ENCODE data around the gene CDHR3. TPM values are rescaled to one million over a fixed set of nuclear protein-coding genes. Genes with fewer than 3 reads are reported as not detected.
A peak's percentile ranks its signal among the peaks of the same experiment; 100 is the strongest.

Gene CDHR3
- total and polyA plus RNA-seq, 9 of the 15 experiments (the other 6 are each of a cell fraction or from before 2014, with no cell fraction given) = 0.03 to 0.66 (median 0.24) TPM; not detected in 1

- ATAC-seq (no peak), FAIRE-seq (no peak), DNase-seq (ENCODE audit: extremely low read depth in 1 of 4, low spot score in 3 of 4) (no peak)
- BruUV-seq (replicated peaks) = no TSS peak
- ChIA-PET CTCF (ENCODE audit: low intra/inter-chr PET ratio) (no interaction called here), POLR2A (interaction anchor here (0.6 to 1.0 kb wide), 2 partner anchors 51 to 90 kb away, joined by 4 read pairs; partner anchors contain the start of gene SYPL1)
- in situ Hi-C loops (cut with MboI) (no loop called here), intact Hi-C loops (cut with micrococcal nuclease) (no loop called here)
- 9% methylated on average over 9 of the region's 9 CpGs for WGBS (ENCODE audit: insufficient coverage, low coverage, missing lambda C conversion rate)
- Histone ChIP-seq H3K4me3 (no peak overlapping the region), H3K27me3 (ENCODE audit: control insufficient read depth in 2 of 2, insufficient read depth in 2 of 2, low read length in 2 of 2) (peaks cover 19 to 72% of the 10 kb centered on the region in 2 experiments; a peak in 4 of 5 replicates), H3K4me2 (ENCODE audit: insufficient read depth, low read length) (no peak overlapping the region), H3K4me1 (replicated peaks in 1 of 2; ENCODE audit: control insufficient read depth in 2 of 2, insufficient read depth in 2 of 2, low read length in 2 of 2) (peaks cover 11 to 24% of the 10 kb centered on the region in 2 experiments), H3K27ac (ENCODE audit: extremely low read depth, low read depth, low read length) (no peak overlapping the region), H3K79me2 (ENCODE audit: control insufficient read depth, insufficient read depth, low read length) (no peaks in the 10 kb centered on the region), H4K20me1 (replicated peaks; ENCODE audit: control insufficient read depth, insufficient read depth, low read length) (peaks cover 7% of the 10 kb centered on the region; the same call in 1 of the 2 replicates), H3K36me3 (ENCODE audit: control insufficient read depth, insufficient read depth, low read length) (no peaks in the 10 kb centered on the region), H3K9me1 (ENCODE audit: control insufficient read depth, insufficient read depth, low read length) (peaks cover 7% of the 10 kb centered on the region), H3K9me3 (replicated peaks; ENCODE audit: control insufficient read depth, insufficient read depth, low read depth, low read length) (no peaks in the 10 kb centered on the region), H3K9ac (ENCODE audit: insufficient read depth in 1 of 2, low read depth in 2 of 2, low read length in 2 of 2) (no peak overlapping the region), H2AFZ (ENCODE audit: low read depth, low read length) (no peak overlapping the region)
- 0 out of 2 replicates have a peak, but pooled peaks have one; percentile 15 for TF ChIP-seq SPI1 (IDR thresholded peaks at IDR 0.05; ENCODE audit: borderline replicate concordance, low read depth, low read length)
- TF ChIP-seq PURB (CRISPR knock-in tag; IDR thresholded peaks at IDR 0.05; ENCODE audit: low read depth) = no peak
Measured at GRCh38 chr7:106061301-106061979, 98.4 kb downstream of the CDHR3 start.

DNA sequence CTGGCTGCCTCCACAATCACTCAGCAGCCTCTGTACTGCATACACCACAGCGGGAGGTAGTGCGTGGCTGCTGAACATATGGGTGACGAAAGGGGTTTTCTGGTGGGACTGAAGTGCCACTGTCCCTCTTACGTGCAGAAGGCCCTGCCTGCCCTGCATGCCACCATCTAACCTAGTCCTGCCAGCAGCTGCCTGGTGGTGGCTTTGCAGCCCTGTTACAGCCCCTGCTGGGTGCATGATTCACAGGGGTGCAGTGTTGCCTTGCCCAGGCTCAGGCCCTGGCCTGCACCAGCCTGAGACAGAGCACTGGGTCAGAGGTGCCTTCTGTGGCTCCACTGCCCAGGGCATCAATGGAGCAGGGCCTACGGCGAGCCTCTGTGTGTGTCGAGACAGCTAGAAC lies 98.9 kb downstream of the CDHR3 start:
- TF ChIP-seq, protein P1, sequence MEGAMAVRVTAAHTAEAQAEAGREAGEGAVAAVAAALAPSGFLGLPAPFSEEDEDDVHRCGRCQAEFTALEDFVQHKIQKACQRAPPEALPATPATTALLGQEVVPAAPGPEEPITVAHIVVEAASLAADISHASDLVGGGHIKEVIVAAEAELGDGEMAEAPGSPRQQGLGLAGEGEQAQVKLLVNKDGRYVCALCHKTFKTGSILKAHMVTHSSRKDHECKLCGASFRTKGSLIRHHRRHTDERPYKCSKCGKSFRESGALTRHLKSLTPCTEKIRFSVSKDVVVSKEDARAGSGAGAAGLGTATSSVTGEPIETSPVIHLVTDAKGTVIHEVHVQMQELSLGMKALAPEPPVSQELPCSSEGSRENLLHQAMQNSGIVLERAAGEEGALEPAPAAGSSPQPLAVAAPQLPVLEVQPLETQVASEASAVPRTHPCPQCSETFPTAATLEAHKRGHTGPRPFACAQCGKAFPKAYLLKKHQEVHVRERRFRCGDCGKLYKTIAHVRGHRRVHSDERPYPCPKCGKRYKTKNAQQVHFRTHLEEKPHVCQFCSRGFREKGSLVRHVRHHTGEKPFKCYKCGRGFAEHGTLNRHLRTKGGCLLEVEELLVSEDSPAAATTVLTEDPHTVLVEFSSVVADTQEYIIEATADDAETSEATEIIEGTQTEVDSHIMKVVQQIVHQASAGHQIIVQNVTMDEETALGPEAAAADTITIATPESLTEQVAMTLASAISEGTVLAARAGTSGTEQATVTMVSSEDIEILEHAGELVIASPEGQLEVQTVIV (CRISPR knock-in tag; IDR thresholded peaks at IDR 0.05; ENCODE audit: borderline replicate concordance) = no peak
- 0 out of 4 replicates have a peak, but pooled peaks of 1 of the 2 experiments have one; percentile 18 for TF ChIP-seq TEAD1 (CRISPR knock-in tag; IDR thresholded peaks at IDR 0.05)
- H3K9me1 ChIP-seq (ENCODE audit: control insufficient read depth, insufficient read depth, low read length) = peaks cover 7% of the 10 kb centered on the region
- H3K27ac ChIP-seq (ENCODE audit: extremely low read depth, low read depth, low read length) = no peak overlapping the region
- H3K27me3 ChIP-seq (ENCODE audit: control insufficient read depth in 2 of 2, insufficient read depth in 2 of 2, low read length in 2 of 2) = peaks cover 22 to 69% of the 10 kb centered on the region in 2 experiments; a peak in 4 of 5 replicates
- H3K4me1 ChIP-seq (replicated peaks in 1 of 2; ENCODE audit: control insufficient read depth in 2 of 2, insufficient read depth in 2 of 2, low read length in 2 of 2) = peaks cover 11 to 24% of the 10 kb centered on the region in 2 experiments
- no peaks in the 10 kb centered on the region for H3K9me3 ChIP-seq (replicated peaks; ENCODE audit: control insufficient read depth, insufficient read depth, low read depth, low read length)
- no peaks in the 10 kb centered on the region for H3K79me2 ChIP-seq (ENCODE audit: control insufficient read depth, insufficient read depth, low read length)
- FAIRE-seq (no peak), ATAC-seq (no peak), DNase-seq (ENCODE audit: extremely low read depth in 1 of 4, low spot score in 3 of 4) (no peak)
- H3K9ac ChIP-seq (ENCODE audit: insufficient read depth in 1 of 2, low read depth in 2 of 2, low read length in 2 of 2) = peak overlapping the region in 1 of 2 experiments; percentile 14; a peak in 2 of 4 replicates
- H2AFZ ChIP-seq (ENCODE audit: low read depth, low read length) = no peak overlapping the region
- CTCF ChIA-PET (ENCODE audit: low intra/inter-chr PET ratio) = no interaction called here
- no peaks in the 10 kb centered on the region for H3K36me3 ChIP-seq (ENCODE audit: control insufficient read depth, insufficient read depth, low read length)
- POLR2A ChIA-PET = interaction anchor here (0.6 to 1.0 kb wide), 2 partner anchors 50 to 90 kb away, joined by 4 read pairs; partner anchors contain the start of gene SYPL1
- WGBS (ENCODE audit: insufficient coverage, low coverage, missing lambda C conversion rate) = 20% methylated on average over 7 of the region's 7 CpGs
- intact Hi-C loops (cut with micrococcal nuclease) = no loop called here
- in situ Hi-C loops (cut with MboI) = no loop called here
- no peak overlapping the region for H3K4me2 ChIP-seq (ENCODE audit: insufficient read depth, low read length)
- H3K4me3 ChIP-seq = no peak overlapping the region
- no TSS peak for BruUV-seq (replicated peaks)
- peaks cover 7% of the 10 kb centered on the region; the same call in 1 of the 2 replicates for H4K20me1 ChIP-seq (replicated peaks; ENCODE audit: control insufficient read depth, insufficient read depth, low read length)

All from K562 (cell line).